Fibroblast of skin of back (primary cell): ENCODE data around the gene TAGLN2.

Experiments
- DNase-seq: peaks from one replicate; pipeline ENCODE4 v3.0.0-alpha.2; 2013

TAGLN2 gene

DNA sequence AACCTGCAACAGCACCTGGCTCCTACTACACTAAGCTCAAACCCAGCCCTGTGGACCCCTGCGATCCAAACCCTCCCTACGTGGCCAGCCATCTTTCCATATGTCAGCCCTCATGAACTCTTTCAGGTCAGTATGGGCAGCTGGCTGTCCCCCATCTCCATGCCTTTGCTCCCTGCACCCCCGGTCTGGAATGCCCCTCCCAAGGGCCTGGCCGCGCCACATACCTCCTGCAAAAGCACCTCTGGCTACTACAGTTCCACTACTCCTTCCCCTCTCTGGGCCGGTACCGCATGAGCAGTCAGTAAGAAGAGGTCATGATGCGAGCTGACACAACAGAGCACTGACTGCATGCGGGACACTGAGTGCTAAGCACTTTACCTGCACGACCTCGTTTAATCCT is 10.0 kb upstream of the TAGLN2 start:
- DNase-seq, result no peak

DNA sequence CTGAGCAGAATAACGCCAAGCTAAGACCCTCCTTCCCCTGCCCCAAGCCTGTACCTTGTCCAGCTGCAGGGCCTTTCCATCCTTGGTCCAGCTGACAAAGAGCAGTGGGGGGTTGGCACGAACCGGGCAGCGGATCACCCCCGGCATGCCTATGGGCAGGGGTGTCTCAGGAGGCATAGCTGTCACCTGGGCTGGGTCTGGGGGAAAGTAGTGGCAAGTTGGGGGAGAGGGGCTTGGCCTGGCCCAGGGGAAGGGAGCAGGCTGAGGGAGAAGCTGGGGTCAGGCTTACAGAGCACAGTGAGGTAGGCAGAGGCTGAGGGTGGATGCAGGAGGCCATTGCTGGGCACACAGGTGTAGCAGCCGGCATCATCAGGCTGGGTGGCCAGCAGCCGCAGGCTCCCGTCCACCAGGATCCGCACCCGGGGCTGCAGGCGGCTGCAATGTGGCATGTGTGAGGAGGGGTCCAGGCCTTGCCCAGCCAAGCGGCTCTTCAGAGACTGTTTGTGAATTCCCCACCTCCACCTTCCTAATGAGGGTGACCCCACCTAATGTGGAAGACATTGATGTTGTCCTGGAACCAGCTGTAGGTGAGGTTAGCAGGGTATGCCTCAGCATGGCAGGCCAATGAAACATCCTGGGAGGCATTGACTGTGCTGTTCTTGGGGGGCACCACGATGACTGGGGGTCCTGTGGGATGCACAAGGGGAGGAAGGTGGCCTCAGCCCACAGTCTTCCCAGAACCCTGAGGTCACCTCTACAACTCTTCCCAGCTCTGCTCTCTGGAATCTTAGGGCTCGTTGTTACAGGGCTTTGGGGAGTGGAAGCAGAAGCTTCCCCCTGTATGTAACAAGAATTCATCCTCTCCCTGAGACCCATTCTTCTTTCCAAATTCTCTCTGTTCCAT is 9.1 kb upstream of the TAGLN2 start:
- DNase-seq, result no peak

DNA sequence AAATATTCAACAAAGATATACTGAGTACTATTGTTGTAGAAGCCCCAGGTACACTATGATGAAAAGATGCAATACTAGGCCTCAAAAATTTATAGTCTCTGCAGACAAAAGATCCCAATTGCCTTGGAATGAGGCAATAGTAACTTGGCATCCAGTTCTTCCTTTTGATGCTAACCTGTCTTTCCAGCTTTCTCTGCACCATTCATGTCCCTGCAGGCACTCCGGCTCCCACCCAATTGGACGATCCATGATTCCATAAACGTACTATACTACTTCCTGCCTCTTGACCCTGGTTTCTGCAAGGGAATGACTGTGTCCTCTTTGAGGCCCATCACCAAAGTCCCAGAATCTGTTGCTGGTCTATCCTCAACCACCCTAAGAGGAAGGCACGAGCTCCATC is 8.0 kb upstream of the TAGLN2 start:
- no peak for DNase-seq

DNA sequence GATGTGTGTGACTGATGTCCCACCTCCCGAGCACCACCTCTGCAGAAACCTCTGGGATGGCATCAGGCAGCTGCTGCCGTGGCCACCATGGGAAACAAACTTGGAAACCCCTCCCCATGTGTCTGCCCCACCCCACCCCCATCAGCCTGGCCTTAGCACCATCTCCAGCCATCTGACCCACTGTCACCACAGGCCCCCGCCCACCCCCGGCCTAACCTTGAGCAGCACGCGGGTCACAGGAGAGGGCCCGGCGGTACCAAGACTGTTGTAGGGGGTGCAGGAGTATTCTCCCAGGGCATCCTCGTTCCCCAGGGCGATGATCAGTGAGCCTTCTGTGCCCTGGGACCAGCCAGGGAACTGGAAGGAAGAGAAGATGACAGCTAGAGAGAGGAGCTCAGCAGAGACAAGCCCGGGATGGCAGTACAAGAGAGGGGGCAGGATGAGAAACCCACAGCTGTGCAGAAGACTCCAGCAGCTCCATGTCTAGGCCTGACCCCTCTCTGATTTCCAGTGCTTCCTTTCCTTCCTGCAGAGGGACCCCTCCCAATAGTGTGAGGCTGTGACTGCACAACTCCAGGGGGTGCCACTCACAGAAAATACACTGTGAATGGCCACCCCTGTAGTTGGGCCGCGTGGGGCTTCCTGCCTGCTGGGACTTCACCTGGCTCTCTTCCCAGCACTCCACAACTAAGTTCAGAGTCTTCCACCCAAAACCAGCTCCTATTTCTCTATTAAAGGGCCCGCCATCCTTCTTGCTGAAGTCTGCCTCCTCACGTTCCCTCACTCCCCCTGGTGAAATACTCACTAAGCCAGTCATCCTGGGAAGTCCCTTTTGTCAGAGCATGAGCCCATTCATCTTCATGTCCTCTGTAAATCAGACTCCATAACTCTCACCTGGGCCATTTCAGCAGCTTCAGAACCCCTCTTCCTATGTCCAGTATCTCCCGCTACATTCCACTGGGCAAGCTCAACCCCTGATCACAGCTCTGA is 7.3 kb upstream of the TAGLN2 start:
- no peak for DNase-seq

DNA sequence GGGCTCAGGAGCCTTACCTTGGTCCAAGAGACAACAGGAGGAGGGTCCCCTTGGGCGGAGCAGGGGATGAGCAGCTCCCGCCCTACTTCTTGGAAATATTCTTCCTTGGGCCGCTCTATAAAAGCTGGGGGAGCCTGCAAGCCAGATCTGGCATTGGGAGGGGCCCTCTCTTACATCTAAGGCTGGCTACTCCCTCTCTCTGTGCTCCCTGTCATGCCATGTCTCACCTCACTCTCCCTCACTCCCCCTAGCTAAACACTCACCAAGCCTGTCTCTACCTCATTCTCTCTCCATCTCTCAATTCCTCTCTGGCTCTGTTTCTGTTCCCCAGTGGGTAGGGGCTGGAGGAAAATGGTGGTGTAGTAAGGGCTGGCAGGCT is 6.5 kb upstream of the TAGLN2 start:
- no peak for DNase-seq

DNA sequence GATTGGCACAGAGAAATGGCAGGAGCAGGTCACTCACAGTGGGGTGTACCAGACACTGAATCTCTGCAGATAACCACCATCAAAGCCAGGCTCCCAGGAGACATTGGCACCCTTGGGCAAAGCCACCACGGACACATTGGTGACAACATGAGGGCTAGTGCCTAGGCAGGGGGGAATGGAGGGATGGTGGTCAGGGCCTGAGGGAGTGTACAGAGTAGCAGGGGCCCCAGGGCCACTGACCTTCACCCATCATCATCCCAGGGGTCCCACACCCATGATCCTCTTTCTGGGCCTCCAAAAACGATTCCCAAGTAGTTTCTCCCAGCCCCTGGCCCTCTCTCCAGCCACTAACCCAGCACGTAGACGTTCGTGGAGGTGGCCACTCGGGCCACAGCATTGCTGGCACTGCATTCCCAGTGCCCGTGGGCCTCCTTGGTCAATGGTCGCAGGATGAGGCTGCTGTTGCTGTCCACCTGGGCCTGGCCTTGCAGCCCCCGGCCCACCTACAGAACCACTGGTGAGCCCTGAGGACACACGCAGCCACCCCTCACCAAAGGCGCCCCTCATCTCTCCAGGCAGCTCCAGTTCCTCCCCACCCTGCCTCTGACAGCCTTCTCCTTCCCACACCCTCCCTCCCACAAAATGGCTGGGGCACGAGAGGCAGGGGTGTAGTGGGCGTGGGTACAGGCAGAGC is 5.9 kb upstream of the TAGLN2 start:
- no peak for DNase-seq

DNA sequence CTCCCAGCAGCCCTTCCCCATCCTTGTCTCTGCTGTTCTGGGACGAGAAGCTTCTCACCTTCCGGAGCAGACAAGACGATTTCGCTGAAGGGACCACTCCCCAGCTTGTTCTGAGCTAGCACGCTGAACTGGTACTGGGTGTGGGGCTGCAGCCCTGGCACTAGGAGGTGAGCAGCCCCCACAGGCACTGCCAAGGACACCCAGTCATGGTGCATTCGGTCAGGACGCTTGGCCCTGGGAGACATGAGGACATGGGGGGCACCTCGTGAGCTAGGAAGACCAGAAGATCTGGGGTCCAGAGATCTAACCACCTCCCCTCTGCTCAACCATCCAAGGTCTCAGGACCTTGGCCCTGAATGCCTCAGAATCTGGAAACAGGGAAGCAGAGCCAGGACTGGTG is 5.3 kb upstream of the TAGLN2 start:
- DNase-seq, result no peak

DNA sequence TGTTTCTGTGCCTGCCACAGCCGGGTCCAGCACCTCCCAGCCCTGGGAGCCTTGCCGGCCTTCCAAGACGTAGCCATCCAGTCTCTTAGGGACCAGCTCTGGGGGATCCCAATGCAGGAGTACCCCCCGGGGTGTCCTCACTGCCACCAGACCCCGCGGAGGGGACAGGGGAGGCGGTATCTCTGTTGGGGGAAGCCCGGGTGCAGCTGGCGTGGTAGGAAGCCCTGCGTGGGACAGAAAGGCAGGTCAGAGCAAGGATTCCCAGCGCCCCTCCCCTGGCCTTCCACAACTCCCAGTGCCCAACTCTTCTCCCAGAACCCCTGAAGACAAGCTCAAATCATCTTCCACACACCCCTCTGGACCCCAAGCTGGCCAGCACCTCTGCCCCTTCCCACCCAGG is 4.9 kb upstream of the TAGLN2 start:
- no peak for DNase-seq

DNA sequence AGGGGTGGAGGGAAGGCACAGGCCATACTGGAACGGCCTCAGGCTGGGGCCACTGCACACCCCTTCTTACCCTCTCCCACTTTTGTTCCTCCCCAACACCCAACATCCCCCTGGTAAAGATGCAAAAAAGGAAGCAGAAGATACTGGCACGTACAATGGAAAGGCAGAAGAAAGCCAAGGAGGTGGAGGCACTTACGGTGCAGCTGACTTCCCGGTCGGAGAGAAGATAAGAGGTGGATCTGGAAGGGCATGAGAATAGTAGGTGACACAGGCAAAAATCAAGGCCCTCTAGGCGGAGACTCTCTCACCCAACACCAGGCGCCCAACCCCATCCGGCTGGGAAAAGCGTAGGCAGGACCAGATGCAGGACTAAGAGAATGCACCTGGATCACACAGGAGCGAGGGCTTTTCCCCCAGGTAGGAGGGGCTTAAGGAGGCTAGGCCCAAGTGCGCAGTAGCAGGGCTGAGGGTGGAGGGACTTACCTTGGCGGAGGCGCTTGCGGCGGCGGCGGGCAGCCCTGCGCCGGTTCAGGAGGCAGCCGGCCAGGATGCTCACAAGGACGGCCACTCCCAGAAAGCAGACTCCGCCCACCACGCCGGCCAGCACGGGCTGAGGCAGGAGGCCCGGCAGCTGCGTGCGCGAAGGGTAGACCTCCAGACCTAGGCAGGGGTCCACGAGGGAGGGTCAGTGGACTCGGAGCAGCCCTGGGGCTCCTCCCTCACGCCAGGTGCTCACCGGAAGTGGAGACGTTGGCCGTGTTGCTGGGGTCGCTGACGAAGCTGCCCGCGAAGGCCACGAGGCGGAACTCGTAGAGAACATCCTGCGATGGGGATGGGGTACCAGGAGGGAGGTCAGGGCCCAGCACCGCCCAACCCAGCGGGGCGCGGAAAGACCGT is 4.1 kb upstream of the TAGLN2 start:
- no peak for DNase-seq

DNA sequence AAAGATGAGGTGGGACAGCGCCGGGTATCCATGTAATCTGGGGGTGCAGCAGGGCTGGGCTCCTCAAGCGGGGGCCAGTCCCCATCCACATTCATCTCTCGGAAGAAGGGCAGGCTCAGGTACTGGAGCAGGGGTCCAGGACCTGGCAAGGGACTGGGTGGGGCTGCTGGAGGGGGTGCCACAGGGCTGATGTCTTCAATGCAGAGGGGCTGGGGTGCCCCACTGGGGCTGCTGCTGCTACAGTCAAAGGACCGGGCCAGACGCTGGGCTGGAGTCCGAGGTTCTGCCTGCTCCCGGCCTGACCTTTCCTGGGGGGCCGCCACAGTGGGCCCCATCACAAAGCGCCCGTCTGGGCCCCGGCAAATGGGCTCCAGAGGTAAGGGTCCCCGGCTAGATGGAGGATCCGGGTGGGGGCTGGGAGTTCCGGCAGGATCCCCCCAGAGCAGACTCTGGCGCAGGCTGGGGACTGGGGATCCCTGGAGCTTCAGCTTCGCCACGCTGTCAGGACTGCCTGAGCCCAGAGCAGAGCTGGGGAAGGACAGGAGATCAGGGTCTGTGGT is 3.3 kb upstream of the TAGLN2 start:
- no peak for DNase-seq

DNA sequence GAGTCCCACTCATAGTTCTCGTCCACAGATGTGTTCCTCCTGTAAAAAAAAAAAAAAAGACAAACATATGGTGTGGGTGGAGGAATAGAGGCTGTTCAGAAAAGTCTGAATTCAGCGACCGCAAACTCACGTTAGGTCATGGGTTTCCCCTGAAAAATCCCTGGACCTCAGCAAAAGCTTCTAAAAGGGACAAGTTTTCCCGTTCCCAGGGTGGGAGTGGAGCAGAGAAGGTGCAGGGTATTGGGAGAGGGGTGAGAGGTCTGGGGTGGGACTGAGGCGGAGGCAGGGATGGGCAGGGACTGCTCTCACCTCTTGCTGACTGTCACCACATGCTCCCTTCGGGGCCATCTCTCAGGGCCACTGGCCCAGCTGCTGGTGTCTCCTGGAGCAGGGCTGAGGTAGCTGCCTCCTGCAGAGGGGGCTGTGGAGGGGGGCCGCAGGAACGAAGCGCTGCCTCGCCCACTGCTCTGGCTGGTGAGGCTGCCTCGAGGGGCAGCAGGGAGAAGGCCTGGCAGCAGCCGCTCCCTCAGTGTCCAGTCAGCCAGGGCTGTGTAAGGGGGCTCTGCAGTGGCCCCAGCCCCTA is 2.6 kb upstream of the TAGLN2 start:
- DNase-seq, result no peak

DNA sequence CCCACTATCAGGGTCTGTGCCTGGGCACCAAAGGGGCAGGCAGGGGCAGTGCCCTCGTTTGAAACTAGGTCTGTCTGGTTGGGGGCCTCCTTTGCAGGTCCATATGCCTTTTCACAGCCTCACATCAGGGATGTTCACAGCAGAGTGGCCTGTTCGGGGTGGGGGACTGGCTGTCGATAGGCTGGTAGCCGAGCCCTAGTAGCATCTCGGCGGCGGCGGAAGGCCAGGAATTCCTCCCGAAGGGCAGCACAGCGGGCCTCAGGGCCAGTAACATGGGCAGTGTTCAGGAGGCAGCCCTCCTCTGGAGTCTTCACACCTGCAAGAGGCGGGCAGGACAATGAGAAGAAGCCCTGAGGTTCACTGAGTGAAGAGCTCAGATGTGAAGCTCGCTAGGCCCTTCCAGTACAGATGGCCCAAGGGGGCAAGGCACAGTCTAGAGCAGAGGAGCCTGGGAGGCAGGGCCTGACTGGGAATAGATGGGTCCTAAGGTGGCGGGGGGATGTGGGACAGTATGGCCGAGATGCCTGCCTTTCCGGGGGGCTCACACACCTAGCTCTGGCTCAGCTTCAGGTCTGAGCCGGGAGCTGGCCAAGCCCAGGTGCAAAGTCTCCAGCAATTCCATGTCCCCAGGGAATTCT is 2.0 kb upstream of the TAGLN2 start:
- DNase-seq, result no peak

DNA sequence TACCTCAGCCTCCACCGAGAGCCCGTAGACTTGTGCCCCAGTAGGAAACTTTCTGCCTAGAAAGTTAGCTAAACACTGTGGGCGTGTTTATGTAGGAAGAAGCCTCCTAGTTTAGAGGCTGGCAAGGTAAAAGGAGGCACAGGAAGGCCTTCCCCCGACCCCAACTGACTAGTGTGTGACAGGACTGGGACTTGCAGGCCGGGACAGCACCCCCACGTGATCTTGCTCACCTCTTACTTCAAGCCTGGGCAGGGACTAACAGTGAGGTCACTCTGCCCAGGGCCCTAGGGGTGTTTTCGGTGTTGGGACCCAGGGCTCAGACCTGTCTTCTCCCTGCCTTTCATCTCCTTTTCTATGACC is 392 bp upstream of the TAGLN2 start:
- no peak for DNase-seq

DNA sequence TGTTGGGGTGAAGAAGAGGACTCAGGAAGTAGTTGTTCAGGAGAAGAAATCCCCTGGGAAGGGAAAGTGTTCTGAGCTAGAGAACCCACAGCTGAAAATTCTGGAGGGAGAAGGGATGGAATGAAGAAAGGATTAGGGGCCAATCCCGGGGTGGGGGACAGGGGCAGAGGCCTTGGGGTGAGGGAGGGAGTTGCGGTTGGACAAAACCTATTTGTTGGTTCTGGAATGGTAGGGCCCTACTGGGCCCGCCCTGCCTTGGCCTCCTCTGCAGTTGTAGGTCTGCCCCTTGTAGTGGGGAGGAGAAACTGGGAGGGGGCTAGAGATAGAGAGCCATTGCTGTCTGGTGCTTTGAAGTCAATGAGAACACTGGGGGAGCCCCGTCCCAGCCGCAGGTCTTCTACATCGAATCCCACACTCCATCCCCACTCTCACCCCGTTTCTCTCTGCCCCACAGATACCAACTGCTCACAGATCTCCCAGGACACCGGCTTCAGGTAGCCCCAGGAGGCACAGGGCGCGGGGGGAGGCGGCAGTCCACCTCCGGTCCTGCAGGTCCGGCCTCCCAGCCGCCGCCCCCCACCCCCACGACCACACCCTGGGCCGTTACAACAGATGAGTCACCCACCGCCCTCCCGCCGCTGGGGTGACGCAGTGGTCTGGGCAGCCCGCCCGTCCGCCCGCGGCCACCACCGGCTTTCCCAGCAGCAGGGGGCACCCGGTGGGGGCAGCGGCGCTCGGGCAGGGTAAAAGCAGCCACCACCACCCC is 1.1 kb downstream of the TAGLN2 start:
- peak; percentile 94 for DNase-seq

DNA sequence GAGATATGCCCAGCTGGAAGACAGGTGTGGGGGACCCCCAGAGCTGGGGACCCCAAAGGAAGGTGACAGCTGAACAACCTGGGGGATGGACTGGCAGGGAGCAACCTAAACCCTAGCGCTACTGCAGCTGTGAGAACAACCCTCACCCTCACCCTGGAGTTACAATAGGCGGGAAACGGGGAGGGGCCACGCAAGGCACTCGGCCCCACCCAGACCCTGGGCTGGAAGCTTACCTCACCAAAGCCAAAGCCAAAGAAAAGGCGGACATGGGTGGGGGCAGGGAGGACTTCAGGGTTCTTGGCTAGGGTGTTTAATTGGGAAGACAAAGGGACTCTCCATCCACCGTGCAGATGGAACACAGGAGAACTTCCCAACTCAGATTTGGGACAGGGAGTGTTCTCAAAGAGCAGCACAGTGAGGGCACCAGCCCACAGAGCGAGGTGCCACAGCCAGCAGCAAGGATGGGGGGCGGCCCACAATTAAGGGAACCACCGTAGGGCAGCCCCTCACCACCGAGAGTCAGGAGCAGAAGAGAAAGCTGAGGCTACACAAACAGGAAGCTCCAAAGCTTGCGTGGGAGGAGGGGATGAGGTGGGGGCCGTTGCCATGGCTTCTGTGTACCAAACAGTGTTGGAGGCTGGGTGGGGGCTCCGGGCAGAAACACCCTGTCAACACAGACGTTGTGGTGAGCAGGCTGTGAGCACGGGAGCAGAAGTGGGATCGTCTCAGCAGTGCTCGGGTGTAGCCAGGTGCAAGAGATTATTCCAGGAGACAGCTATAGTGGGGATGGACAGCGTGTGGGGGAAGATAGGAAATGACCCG is 1.9 kb downstream of the TAGLN2 start:
- peak; percentile 93 for DNase-seq

DNA sequence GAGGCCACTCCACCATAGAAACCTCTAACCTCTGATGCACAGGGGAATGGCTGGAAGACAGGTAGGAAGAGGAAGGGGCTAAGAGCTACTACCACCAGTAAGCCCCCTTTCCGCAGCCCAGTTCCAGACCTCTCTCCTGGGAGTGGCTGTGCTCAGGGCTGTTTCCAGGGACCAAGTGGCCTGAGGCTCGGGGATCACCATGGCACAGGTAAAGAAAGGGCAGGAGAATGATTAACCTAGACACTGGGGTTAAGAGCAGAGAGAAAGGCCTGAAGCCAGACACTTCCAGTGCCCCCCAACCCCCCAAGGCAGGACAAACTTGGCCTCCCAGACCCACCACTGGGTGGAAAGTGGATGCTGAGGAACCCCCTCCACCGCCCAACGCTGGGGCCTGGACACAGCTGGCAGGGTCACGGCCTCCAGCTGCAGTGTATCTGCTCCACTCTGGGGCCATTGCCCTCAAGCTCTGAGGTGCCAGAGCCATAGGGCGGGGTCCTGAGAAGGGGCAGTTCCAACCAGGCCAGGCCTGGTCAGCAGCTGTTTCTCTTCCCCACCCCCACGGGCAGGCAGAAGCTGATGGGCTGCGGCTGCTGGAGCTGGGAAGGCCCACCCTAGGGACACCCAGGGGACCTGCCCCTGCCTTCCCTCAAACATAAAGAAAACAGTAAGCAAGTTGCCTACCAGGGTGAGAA is 2.6 kb downstream of the TAGLN2 start:
- DNase-seq, result peak; percentile 52

DNA sequence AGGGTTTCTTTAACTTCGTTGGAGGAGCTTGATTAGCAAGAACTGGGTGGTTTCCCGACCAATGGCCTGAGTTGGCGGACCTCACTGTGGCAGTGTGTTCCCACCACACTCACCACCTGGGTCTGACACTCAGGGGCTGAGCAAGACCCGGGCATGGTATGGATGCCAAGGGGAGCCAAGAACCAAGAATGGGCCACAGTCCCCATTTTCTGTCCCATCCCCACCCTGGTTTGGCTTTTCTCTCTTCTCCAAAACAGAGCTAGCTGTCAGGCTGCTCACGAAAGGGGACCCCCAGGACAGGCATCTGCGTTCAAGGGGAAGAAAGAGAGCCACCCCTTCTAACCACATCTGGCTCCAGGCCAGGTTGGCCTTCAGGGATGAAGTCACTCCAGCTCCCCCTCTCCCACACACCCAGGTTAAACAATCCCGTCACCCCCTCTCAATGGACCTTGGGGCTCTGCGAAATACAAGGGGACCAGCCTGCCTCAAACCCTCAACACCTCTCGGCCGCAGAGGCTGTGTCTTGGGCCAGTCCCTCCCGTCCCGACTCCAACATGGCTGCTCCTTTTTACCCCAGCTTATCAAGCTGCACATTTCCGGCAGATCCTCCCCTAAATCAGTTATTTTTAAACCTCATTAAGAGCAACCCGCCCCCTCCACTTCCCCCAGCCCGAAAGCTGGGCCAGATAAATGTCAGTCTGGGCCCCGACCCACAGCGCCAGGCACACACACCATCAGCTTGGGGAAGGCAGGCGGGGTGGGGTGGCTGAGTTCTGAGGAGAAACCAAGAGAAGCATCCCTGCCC is 3.4 kb downstream of the TAGLN2 start:
- peak; percentile 52 for DNase-seq
